OCI-LY3 (cell line): Measurements from ENCODE around the gene ING4.

ENCODE experiments used
- EZH2phosphoT487 ChIP-seq: fragments of 200-600 bp; shearing (Covaris generic); IDR thresholded peaks from 2 replicates; pipeline ENCODE4 v1.6.1; 2018; ENCODE audit warnings: antibody characterized with exemption, mixed run types, low read depth
- TF ChIP-seq, protein P1 (sequence below): fragments of 200-600, 300-600 bp; sonication (generic); IDR thresholded peaks from 2 replicates; pipeline ENCODE4 v1.5.1; 2014; ENCODE audit warnings: antibody characterized with exemption, low read length, low read depth

DNA sequence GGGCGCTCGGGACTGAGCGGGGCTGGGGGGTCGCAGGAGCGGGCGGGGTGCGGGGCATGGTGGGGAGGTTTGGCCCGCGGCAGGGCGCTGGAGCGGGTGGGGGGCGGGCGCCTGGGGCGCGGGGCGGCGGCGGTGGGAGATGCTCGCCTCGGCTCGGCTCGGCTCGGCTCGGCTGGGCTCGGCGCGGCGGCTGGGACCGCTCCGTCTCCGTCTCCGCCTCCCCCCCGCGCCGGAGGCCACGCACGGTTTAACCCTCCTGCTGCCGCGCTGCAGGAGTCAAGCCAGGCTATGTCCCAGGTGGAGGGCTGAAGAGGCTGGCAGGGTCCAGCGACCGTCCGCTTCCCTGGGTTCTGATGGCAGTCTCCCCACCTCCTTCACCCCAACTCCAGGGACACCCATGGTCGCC lies 37.7 kb upstream of the ING4 start, which contains the start of gene PIANP:
- TF ChIP-seq, protein P1, sequence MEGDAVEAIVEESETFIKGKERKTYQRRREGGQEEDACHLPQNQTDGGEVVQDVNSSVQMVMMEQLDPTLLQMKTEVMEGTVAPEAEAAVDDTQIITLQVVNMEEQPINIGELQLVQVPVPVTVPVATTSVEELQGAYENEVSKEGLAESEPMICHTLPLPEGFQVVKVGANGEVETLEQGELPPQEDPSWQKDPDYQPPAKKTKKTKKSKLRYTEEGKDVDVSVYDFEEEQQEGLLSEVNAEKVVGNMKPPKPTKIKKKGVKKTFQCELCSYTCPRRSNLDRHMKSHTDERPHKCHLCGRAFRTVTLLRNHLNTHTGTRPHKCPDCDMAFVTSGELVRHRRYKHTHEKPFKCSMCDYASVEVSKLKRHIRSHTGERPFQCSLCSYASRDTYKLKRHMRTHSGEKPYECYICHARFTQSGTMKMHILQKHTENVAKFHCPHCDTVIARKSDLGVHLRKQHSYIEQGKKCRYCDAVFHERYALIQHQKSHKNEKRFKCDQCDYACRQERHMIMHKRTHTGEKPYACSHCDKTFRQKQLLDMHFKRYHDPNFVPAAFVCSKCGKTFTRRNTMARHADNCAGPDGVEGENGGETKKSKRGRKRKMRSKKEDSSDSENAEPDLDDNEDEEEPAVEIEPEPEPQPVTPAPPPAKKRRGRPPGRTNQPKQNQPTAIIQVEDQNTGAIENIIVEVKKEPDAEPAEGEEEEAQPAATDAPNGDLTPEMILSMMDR = no peak
- no peak for TF ChIP-seq EZH2phosphoT487
